Measurements from ENCODE around the gene CEP192. TPM values are rescaled to one million over a fixed set of nuclear protein-coding genes. Genes with fewer than 3 reads are reported as not detected.

Gene CEP192
- total and polyA plus RNA-seq, 2 of the 13 experiments (the other 11 are each of a cell fraction or from before 2014, with no cell fraction given) = 15.3 to 24.7 TPM

- TF ChIP-seq, protein P1, sequence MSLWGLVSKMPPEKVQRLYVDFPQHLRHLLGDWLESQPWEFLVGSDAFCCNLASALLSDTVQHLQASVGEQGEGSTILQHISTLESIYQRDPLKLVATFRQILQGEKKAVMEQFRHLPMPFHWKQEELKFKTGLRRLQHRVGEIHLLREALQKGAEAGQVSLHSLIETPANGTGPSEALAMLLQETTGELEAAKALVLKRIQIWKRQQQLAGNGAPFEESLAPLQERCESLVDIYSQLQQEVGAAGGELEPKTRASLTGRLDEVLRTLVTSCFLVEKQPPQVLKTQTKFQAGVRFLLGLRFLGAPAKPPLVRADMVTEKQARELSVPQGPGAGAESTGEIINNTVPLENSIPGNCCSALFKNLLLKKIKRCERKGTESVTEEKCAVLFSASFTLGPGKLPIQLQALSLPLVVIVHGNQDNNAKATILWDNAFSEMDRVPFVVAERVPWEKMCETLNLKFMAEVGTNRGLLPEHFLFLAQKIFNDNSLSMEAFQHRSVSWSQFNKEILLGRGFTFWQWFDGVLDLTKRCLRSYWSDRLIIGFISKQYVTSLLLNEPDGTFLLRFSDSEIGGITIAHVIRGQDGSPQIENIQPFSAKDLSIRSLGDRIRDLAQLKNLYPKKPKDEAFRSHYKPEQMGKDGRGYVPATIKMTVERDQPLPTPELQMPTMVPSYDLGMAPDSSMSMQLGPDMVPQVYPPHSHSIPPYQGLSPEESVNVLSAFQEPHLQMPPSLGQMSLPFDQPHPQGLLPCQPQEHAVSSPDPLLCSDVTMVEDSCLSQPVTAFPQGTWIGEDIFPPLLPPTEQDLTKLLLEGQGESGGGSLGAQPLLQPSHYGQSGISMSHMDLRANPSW (CRISPR knock-in tag; IDR thresholded peaks at IDR 0.05; ENCODE audit: borderline replicate concordance) = 0 out of 2 replicates have a peak, but pooled peaks have one; percentile 53
- TF ChIP-seq BHLHE40 (IDR thresholded peaks at IDR 0.05; ENCODE audit: low read length) = no peak
- peak; percentile 77; the same call in 1 of the 2 replicates for TF ChIP-seq BRD4 (CRISPR knock-in tag; IDR thresholded peaks at IDR 0.05)
- TF ChIP-seq, protein P2, sequence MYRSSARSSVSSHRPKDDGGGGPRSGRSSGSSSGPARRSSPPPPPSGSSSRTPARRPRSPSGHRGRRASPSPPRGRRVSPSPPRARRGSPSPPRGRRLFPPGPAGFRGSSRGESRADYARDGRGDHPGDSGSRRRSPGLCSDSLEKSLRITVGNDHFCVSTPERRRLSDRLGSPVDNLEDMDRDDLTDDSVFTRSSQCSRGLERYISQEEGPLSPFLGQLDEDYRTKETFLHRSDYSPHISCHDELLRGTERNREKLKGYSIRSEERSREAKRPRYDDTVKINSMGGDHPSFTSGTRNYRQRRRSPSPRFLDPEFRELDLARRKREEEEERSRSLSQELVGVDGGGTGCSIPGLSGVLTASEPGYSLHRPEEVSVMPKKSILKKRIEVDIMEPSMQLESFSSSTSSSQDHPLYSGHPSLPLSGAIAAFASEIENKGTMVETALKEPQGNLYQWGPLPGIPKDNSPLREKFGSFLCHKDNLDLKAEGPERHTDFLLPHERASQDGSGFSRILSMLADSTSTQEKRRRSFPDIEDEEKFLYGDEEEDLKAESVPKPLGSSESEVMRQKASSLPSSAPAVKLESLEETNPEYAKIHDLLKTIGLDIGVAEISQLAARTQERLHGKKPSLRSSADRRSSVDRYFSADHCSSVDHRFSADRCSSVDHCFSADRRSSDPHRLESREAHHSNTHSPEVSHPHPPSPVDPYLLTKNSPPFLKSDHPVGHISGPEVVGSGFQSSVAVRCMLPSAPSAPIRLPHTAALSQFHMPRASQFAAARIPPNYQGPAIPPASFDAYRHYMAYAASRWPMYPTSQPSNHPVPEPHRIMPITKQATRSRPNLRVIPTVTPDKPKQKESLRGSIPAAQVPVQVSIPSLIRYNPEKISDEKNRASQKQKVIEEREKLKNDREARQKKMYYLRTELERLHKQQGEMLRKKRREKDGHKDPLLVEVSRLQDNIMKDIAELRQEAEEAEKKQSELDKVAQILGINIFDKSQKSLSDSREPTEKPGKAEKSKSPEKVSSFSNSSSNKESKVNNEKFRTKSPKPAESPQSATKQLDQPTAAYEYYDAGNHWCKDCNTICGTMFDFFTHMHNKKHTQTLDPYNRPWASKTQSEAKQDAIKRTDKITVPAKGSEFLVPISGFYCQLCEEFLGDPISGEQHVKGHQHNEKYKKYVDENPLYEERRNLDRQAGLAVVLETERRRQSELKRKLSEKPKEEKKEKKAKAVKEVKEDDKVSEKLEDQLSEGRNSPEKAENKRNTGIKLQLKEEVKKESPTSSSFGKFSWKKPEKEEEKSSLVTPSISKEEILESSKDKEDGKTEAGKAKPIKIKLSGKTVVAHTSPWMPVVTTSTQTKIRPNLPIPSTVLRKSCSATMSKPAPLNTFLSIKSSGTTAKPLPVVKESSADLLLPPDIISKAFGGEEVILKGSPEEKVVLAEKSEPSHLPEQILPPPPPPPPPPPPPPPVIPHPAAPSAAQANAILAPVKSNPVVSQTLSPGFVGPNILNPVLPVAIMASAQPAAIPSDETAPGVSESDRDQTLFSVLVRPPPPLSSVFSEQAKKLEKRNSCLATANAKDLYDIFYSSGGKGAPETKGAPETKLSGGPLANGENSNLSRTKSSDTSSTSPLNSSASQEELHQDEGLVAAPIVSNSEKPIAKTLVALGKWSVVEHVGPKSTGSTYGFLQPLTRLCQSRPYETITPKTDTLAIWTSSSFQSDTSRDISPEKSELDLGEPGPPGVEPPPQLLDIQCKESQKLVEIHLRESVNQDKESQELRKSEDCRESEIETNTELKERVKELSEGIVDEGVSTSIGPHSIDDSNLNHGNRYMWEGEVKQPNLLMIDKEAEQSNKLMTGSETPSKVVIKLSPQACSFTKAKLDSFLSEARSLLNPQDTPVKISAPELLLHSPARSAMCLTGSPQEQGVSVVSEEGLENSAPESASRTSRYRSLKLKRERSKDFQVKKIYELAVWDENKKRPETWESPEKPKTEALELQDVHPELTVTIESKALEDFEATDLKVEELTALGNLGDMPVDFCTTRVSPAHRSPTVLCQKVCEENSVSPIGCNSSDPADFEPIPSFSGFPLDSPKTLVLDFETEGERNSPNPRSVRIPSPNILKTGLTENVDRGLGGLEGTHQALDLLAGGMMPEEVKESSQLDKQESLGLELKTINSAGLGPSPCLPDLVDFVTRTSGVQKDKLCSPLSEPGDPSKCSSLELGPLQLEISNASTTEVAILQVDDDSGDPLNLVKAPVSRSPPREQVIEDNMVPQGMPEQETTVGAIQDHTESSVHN (CRISPR knock-in tag; IDR thresholded peaks at IDR 0.05) = 0 out of 2 replicates have a peak, but pooled peaks have one; percentile 31
- TF ChIP-seq HOXA5 (CRISPR knock-in tag; IDR thresholded peaks at IDR 0.05) = 0 out of 2 replicates have a peak, but pooled peaks have one; percentile 51
- 0 out of 2 replicates have a peak, but pooled peaks have one; percentile 18 for TF ChIP-seq ETV6 (CRISPR knock-in tag; conservative IDR thresholded peaks at IDR 0.05)
- 0 out of 2 replicates have a peak, but pooled peaks have one; percentile 87 for TF ChIP-seq ZC3H4 (CRISPR knock-in tag; IDR thresholded peaks at IDR 0.05; ENCODE audit: borderline replicate concordance)
- TF ChIP-seq ZNF414 (CRISPR knock-in tag; IDR thresholded peaks at IDR 0.05) = 0 out of 2 replicates have a peak, but pooled peaks have one; percentile 9
- TF ChIP-seq AHDC1 (CRISPR knock-in tag; IDR thresholded peaks at IDR 0.05; ENCODE audit: borderline replicate concordance) = 0 out of 2 replicates have a peak, but pooled peaks have one; percentile 19
These were observed 147.4 kb downstream of the CEP192 start (continued) for GRCh38 chr18:13138420-13139139.

Data from HepG2 (cell line).